ENCODE measurements around the gene CACTIN. TPM values are rescaled to one million over a fixed set of nuclear protein-coding genes. Genes with fewer than 3 reads are reported as not detected.

CACTIN gene
- total RNA-seq, 1 experiment from 2014 or later: 33.2 TPM

GRCh38 chr19:3646336-3647092 lies 19.9 kb upstream of the CACTIN start:
- no peak overlapping the region for H3K9ac ChIP-seq (ENCODE audit: low read length)
- H3K79me2 ChIP-seq (ENCODE audit: insufficient read depth, low read length): no peaks in the 10 kb centered on the region
- H3K4me1 ChIP-seq (ENCODE audit: control insufficient read depth in 1 of 2, insufficient read depth in 2 of 2, low read length in 2 of 2): peaks cover 3 to 10% of the 10 kb centered on the region in 2 experiments; a peak in 3 of 4 replicates
- no peaks in the 10 kb centered on the region for H3K9me3 ChIP-seq (ENCODE audit: control insufficient read depth in 1 of 2, insufficient read depth in 1 of 2, low read depth in 1 of 2, low read length in 2 of 2)
- DNase-seq (ENCODE audit: low read depth, low spot score): no peak
- no peak for ATAC-seq
- no peaks in the 10 kb centered on the region for H4K20me1 ChIP-seq (ENCODE audit: insufficient read depth)
- H2AFZ ChIP-seq (ENCODE audit: low read depth, low read length, poor library complexity, severe bottlenecking): no peak overlapping the region
- TF ChIP-seq YY1 (IDR thresholded peaks at IDR 0.05; ENCODE audit: extremely low read depth, insufficient replicate concordance, low read depth, low read length) (no peak), EZH2phosphoT487 (IDR thresholded peaks at IDR 0.05; ENCODE audit: borderline replicate concordance) (no peak), CEBPB (IDR thresholded peaks at IDR 0.05; ENCODE audit: low read depth) (no peak), ELF1 (IDR thresholded peaks at IDR 0.05; ENCODE audit: borderline replicate concordance, low read depth) (no peak), SRF (IDR thresholded peaks at IDR 0.05; ENCODE audit: low read depth) (no peak), TCF7L2 (IDR thresholded peaks at IDR 0.05; ENCODE audit: borderline replicate concordance, extremely low read depth, insufficient read depth, insufficient read length) (no peak), POLR2AphosphoS5 (IDR thresholded peaks at IDR 0.05; ENCODE audit: low read depth, low read length) (no peak), SP1 (IDR thresholded peaks at IDR 0.05; ENCODE audit: low read depth) (no peak), REST (IDR thresholded peaks at IDR 0.05; ENCODE audit: low read depth) (no peak), CTCF (IDR thresholded peaks at IDR 0.05 in 2 of 3, conservative IDR thresholded peaks at IDR 0.05 in 1 of 3; ENCODE audit: borderline replicate concordance in 1 of 3, insufficient read depth in 1 of 3, low read depth in 2 of 3, low read length in 2 of 3) (no peak), JUND (IDR thresholded peaks at IDR 0.05) (no peak), SIN3A (IDR thresholded peaks at IDR 0.05; ENCODE audit: low read depth) (no peak), RAD21 (IDR thresholded peaks at IDR 0.05; ENCODE audit: low read depth) (no peak), ZFX (IDR thresholded peaks at IDR 0.05) (no peak), MAX (IDR thresholded peaks at IDR 0.05) (no peak), CBX3 (IDR thresholded peaks at IDR 0.05; ENCODE audit: low read depth) (no peak), ZNF274 (IDR thresholded peaks at IDR 0.05; ENCODE audit: low read depth, low read length) (no peak)
- TF ChIP-seq, protein P1, sequence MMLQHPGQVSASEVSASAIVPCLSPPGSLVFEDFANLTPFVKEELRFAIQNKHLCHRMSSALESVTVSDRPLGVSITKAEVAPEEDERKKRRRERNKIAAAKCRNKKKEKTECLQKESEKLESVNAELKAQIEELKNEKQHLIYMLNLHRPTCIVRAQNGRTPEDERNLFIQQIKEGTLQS (IDR thresholded peaks at IDR 0.05): no peak
- TF ChIP-seq, protein P2, sequence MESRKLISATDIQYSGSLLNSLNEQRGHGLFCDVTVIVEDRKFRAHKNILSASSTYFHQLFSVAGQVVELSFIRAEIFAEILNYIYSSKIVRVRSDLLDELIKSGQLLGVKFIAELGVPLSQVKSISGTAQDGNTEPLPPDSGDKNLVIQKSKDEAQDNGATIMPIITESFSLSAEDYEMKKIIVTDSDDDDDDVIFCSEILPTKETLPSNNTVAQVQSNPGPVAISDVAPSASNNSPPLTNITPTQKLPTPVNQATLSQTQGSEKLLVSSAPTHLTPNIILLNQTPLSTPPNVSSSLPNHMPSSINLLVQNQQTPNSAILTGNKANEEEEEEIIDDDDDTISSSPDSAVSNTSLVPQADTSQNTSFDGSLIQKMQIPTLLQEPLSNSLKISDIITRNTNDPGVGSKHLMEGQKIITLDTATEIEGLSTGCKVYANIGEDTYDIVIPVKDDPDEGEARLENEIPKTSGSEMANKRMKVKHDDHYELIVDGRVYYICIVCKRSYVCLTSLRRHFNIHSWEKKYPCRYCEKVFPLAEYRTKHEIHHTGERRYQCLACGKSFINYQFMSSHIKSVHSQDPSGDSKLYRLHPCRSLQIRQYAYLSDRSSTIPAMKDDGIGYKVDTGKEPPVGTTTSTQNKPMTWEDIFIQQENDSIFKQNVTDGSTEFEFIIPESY (IDR thresholded peaks at IDR 0.05; ENCODE audit: extremely low read depth, insufficient replicate concordance, low read length): no peak
- ChIA-PET POLR2A (no interaction called here), RAD21 (ENCODE audit: low non-redundant PET in 1 of 2, low total read pairs in 2 of 2, uncharacterized antibody in 2 of 2, unreplicated experiment in 2 of 2) (no interaction called here), CTCF (no interaction called here)
- no peaks in the 10 kb centered on the region for H3K9me2 ChIP-seq (ENCODE audit: insufficient read depth)
- no peak overlapping the region for H3K4me2 ChIP-seq (ENCODE audit: low read length)
- H3K27ac ChIP-seq (ENCODE audit: low read depth, low read length): no peak overlapping the region
- no TSS peak for BruUV-seq (replicated peaks)
- H3K36me3 ChIP-seq (ENCODE audit: control insufficient read depth in 1 of 2, insufficient read depth in 2 of 2, low read length in 2 of 2): no peaks in the 10 kb centered on the region
- no peak overlapping the region for H3K4me3 ChIP-seq (replicated peaks in 1 of 2; ENCODE audit: low read depth in 1 of 2, low read length in 2 of 2)
- H3K27me3 ChIP-seq (ENCODE audit: insufficient read depth, low read length): no peaks in the 10 kb centered on the region
- intact Hi-C loops (cut with micrococcal nuclease): no loop called here
